ENCODE measurements around the gene FZD8.

Gene FZD8

DNA sequence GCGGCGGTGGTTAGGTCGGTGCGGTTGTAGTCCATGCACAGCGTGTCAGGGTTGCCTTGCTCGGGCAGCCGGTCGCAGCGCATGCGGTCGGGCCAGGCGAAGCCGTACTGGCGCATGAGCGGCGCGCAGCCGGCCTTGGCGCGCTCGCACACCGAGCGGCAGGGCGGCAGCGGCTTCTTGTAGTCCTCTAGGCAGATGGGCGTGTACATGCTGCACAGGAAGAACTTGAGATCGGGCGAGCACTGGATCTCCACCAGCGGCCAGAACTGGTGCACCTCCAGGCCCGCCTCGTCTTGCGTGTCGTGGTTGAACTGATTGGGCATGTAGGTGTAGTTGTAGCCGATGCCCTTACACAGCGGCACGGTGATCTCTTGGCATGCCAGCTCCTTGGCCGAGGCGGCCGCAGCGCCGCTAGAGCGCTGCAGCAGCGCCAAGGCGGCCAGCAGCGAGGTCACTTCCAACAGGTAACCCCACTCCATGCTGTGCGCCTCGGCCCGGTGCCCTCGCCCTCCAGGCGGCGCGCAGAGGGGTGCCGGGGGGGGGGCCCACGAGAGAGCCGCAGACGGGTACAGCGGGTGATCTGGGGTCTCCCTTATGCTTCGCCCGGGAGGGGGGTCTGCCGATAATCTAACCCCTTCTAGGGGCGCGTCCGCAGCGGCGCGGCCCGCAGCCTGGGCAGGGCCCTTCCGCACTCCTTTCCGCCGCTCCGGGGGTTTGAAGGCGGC, 983 bp downstream of the FZD8 start:
- DNase-seq: peak; percentile 69 to 77

DNA sequence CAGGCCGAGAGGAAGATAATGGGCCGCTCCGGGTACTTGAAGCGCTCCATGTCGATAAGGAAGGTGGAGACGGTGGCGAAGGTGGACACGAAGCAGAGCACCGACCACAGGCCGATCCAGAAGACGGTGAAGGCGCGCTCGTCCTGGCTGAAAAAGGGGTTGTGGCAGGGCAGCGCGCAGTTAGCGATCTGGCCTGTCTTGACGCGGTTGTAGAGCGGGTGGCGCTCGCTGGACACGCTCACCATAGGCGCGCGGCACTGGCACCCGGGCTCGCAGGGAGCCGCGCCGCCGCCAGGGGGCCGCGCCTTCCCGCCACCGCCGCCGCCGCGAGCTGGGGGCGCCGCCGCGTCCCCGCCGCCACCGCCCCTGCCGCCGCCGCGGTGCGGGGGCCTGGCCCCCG, 1.6 kb downstream of the FZD8 start:
- peak; percentile 43 to 59 for DNase-seq

DNA sequence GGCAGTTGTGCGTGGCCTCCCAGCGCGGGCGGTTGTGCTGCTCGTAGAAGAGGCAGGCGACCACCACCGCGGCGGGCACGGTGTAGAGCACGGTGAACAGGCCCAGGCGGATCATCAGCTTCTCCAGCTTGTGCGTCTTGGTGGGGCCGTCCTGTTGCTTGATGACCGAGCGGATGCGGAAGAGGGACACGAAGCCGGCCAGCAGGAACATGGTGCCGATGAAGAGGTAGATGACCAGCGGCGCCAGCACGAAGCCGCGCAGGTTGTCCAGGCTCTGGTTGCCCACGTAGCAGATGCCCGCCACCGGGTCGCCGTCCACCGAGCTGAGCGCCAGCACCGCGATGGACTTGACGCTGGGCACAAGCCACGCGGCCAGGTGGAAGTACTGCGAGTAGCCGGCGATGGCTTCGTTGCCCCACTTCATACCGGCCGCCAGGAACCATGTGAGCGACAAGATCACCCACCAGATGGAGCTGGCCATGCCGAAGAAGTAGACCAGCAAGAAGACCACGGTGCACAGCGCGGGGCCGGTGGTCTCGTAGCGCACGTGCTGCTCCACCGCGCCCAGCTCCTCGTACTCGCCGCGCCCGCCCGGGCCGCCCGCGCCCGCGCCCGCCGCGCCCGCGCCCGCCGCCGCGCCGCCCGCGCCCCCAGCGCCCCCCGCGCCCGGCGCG, 2.2 kb downstream of the FZD8 start:
- no peak for DNase-seq

DNA sequence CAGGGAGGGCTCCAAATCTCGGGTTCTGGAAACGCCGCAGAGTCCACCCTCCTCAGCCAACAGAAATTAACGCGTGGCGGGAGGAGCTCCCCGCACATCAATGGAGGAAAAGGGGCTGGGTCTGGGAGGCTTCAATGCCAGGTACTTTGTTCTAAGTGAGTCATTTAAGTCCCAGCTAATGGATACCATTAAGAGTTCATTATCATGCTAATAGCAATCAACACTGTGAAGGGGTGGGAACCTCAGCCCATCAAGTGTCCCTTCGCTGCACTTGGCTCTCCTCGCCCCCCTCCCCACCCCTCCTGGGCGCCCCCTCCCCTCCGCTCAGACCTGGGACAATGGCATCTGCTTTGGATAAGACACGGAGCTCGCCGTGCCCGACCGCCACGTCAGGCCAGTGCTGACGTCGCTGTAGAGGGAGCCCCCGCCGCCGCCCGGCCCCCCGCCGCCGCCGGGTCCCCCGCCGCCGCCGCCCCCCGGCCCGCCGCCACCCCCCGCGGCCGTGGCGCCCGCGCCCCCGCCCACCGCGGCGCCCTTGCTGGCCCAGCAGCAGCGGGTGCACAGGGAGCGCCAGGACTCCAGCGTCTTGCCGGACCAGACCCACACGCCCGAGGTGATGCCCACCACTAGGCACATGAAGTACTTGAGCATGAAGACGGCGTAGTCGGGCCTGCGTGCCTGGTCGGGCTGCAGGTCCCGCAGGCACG, 2.9 kb downstream of the FZD8 start:
- no peak for DNase-seq

DNA sequence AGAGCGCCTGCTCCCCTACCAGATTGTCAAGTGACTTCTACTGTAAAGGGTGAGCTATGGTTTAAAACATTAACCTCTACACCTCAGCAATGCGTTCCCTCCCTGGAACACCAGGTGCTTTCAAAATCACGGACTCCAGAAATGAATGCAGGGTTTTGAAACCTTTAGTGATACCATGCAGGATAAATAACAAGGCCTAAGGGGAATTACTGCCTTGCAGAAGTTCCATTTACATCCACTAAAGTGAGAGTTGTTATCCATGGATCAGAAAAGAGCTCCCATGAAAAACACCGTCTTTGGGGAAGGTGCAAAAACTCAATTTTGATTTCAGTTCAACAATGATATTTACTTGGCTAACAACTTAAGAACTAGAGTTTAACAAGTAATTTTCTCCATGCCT, 4.0 kb downstream of the FZD8 start:
- DNase-seq: no peak

DNA sequence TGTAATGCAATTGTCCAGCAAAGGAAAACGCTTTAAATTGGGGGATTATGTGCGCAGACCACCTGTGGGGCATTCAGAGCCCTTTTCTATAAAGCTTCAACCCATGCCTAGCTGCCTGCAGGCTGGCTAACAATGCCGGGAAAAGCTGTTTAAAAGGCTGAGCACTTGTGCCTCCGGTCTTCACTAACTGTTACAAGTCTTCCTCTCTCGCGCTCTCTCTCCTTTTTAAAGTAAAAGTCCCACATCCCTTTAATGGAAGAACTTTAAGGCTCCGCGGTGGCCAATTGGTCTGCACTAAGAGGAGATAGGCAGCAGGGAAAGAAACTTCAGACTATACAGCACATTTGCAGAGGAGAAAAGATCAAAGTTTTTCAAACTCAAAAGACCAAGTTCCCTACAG, 4.6 kb downstream of the FZD8 start:
- DNase-seq: no peak

DNA sequence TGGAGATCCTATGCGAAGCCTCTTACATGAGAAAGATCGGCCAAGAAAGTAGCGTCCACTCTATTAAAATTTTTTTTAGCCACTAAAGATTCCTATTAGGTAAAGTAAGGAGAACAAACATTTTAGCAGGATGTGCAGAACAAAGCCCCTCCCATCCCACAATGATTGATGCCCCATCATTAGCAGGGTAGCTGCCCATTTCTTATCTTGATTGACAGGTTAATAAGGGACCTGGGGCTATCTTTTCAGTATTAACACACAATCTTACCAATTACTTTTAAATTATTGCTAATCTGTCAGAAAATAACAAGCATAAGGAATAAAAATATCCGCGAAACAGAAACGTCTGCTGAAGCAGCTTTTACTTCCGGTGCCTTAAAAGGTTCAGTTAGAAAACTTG, 5.1 kb downstream of the FZD8 start:
- no peak for DNase-seq

DNA sequence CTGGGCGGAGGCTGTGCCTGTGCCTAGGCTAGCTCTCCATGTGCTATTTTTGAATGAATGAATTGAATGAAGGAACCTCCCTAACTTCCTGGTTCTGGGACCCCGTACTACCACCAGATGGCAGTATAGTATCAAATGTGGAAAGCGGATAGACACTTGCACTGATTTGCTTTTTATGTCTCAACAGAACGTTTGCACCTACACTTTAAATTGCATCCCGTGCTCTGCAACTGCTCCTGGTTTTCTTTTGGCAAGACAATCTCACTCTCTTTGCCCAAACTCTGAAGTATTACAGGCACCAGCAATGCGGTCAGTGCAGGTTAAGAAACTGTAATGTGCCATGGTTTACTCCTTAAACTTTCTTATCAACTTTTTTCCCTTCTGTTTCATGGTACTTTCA, 6.5 kb downstream of the FZD8 start:
- DNase-seq: peak; percentile 78 to 94

DNA sequence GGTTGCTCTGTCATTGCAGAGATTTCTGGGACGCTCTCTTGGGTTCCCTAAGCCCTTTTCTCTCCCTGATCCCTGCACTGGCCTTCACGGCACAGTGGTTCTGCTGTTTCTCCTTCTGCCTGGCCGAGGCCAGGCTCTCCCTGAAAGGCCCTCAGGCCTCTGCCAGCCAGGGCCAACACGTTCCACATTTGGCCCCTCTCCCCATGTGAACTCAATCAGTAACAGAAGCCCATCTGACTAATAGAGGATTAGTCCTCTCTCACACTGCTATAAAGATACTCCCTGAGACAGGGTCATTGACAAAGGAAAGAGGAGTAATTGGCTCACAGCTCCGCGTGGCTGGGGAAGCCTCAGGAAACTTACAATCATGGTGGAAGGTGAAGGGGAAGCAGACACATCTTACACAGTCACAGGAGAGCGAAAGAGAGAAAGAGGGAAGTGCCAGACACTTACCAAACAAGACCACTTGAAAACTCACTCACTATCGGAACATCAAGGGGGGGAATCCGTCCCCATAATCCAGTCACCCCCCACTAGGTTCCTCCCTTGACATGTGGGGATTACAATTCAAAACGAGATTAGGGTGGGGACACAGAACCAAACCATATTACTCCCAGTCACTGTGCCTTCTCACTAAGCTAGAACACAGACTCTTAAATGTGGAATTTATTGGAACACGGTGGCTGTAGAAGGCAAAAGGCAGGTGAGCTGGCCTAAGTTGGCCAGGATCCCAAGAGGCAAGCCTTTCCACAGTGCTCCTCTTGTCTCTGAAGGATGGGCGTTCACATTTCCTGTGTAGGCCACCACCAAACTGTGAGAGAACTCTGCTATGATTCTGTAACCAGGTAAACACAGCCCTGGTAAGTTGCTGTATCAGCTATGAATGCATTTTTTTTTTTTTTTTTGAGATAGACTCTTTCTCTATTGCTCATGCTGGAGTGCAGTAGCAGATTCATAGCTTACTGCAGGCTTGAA, 8.8 kb downstream of the FZD8 start:
- DNase-seq: no peak

DNA sequence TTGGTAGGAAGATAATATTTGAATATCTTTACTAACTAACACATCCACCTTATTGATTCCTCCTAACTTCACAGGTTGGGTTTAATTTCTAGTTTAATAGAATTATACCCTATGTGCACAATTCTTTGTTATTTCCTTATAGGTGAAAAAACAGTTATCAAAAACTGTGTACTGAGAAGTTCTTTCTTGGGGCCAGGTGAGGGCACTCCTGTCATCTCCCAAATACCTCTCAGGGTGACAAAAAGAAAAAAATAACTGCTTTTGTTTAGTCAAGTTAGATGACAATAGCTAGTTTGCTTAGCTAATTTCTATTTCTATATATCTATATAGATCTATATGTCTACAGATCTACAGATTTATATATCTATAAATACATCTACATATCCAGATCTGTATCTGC, 10.1 kb downstream of the FZD8 start:
- DNase-seq: no peak

DNA sequence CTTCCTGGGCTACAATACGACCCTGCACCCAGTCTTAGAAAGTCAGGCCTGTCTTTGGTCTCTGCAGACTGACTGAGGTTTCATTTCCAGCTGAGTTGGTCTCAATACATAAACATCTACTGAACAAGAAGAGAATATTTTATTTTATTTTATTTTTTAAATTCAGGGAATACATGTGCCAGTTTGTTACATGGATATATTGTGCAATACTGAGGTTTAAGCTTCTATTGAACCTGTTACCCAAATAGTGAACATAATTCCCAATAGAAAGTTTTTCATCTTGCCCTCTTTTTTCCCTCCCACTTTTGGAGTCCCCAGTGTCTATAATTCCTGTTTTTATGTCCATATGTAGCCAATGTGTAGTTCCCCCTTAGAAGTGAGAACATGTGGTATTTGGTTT, 10.7 kb downstream of the FZD8 start:
- no peak for DNase-seq

DNA sequence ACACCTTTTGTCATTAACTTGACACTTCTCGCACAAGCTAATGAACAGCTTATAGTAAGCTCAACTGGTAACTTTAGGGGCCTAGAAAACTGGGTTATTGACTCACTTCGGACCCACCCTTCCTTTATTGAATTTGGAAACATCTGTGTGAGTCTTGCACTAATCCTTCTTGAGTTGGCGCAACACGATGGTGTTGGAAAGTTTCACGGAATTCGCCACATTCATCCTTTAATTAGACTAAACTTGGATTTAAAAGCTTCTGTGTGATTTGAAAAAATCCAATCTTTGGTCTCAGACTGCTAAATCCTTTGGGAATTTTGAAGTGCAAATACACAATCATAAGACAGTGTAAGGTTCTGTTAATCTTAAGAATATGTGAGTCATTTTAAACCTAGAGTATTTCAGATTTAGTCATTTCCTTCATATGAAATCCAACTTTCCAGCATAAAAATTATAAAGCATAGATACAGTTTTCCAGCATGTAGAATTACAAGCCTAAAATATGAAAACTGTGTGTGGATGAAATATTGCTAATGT, 15.1 kb downstream of the FZD8 start:
- DNase-seq: no peak

DNA sequence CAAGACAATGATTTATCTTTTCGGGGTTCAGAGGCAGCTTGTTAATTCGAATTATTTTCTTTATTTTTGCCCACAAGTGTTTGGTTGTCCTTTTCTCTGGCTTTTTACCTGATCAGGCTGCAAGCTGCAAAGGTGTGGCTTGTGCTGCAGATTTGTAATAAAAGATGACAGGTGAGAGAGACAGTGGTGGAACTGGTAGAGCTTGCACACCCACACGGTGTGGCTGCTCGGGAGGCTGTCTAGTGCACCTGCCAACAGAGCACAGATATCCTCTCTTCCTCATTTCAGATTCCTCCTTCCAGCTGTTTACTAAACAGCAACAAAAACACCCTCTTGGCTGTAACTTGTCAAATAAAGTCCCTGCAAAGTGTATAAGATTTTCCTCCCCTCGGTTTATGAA, 27.8 kb downstream of the FZD8 start:
- no peak for DNase-seq

DNA sequence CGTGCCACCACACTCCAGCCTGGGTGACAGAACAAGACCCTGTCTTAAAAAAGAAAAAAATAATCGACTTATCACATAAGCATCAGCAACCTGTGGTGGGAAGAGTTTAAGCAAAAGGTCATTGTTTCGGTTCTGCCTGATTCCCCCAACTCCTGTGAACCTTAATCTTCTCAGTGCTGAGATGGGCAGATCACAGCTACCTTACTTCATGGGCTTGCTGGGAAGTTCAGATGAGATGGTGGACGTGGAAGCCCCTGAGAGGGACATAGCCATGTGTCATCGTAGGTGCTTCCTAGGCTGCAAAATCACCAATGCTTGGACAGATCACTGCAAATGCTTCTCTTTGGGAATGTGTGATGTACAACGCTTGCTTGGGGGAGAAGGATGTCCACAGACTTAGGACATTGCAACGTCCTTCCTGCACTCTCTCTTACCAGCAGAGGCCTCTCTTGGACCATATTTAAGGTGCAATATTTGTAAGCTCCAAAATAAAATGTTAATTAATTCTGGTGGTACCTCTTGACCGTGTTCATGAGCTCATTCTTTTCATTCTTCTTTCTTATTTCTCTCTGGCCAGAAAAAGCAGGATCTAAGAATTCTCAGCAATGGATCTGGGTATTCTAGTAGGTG, 28.4 kb downstream of the FZD8 start:
- peak in 1 of 2 experiments; percentile 18 for DNase-seq

DNA sequence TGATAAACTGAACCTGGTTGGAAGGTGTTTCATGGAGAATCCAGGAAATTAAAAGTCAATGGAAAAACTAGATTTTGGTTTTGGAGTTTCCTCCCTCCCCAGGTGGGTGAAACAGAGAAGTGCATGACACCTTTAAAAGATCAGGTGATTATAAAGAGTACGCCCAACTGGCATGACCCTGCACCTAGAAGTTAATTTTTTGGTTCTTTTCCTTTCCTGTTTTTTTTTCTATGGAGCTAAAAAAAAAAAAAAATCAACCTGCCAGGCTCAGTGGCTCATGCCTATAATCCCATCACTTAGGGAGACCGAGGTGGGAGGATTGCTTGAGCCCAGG, 29.0 kb downstream of the FZD8 start:
- DNase-seq: no peak

DNA sequence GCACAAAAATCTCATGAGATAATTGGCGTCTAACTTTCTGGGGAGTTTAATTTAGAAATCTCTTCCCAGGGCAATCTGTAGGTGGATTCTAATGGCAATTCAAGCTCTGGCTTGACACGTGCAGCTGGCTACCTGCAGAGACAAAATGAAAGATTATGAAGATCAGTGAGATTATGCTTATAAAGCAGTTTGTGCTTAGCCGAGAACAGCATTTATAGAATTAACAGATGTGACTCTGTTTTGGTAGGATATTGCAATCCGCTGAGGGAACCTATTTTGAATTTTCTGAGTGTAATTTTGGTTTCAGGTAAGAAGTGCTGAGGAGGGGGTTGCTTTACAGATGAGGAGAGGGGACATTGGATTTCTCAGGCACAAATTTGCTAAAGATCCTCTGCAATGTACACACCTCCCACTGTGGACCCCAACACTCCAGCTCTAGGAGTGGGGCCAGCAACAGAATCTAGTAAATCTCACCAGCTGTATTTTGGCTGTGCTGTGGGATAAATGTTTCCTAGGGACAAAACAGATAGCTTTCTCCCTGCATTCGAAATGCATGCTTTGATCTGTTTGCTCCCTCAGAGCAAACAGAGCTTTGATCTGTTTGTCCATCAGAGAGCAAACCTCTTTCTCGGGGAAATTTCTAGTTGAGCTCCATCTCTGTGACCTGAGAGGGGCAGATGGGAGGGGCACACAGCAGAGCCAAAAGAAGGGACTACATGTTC, 29.6 kb downstream of the FZD8 start:
- DNase-seq: no peak

DNA sequence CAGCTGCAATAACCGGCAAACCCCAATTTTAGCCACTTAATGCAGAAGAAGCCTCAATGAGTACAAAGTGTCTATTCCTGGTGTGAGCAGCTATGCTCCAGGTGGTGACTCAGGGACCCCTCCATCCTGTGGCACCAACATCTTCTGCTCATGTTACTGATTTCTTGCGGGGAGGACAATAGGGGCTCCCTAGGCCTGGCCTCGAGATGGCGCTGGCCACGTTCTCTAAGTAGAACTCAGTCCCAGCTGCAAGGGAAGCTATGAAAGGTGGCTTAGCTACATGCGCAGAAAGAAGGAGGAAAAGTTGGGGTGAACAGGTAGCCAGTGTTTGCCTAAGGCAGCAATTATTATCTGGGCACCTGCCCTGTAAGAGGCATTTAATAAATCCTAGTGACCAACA, 30.3 kb downstream of the FZD8 start:
- no peak for DNase-seq

DNA sequence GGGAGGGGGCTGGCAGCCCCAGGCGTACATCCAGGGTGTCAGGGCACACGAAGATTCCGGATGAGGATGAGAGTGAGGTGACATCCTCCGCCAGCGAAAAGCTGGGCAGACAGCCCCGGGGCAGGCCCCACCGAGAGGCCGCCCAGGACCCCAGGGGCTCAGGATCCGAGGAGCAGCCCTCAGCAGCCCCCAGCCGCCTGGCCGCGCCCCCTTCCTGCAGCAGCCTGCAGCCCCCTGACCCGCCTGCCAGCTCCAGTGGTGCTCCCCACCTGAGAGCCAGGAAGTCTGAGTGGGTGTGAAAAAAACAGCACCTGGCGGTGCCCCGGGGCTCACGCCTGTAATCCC, 33.8 kb downstream of the FZD8 start:
- DNase-seq: no peak

DNA sequence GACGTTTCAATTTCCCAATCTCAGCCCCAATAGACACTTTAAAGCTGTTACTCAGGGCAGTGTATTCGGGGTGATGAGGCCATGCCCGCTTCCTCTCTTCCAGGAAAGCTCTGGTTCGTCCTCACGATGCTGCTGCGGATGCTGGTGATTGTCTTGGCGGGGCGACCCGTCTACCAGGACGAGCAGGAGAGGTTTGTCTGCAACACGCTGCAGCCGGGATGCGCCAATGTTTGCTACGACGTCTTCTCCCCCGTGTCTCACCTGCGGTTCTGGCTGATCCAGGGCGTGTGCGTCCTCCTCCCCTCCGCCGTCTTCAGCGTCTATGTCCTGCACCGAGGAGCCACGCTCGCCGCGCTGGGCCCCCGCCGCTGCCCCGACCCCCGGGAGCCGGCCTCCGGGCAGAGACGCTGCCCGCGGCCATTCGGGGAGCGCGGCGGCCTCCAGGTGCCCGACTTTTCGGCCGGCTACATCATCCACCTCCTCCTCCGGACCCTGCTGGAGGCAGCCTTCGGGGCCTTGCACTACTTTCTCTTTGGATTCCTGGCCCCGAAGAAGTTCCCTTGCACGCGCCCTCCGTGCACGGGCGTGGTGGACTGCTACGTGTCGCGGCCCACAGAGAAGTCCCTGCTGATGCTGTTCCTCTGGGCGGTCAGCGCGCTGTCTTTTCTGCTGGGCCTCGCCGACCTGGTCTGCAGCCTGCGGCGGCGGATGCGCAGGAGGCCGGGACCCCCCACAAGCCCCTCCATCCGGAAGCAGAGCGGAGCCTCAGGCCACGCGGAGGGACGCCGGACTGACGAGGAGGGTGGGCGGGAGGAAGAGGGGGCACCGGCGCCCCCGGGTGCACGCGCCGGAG, 34.4 kb downstream of the FZD8 start:
- no peak for DNase-seq

DNA sequence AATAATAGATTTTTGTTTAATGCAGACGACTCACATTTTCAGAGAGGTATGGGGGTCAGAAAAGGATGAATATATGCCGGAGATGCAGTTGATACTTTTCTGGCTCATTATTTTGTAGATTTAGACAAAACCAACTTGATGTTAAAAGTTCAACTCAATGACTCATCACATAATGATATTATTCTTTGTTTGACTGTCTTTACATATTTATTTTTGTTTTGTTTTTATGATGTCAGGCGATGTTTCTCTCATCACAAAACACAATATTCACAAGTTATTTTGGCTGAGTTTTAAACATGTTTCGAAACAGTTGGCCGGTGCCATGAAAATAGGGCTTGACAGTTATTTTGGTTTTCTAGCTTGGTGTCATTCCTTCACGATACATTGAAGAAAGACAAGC, 35.7 kb downstream of the FZD8 start:
- no peak for DNase-seq

DNA sequence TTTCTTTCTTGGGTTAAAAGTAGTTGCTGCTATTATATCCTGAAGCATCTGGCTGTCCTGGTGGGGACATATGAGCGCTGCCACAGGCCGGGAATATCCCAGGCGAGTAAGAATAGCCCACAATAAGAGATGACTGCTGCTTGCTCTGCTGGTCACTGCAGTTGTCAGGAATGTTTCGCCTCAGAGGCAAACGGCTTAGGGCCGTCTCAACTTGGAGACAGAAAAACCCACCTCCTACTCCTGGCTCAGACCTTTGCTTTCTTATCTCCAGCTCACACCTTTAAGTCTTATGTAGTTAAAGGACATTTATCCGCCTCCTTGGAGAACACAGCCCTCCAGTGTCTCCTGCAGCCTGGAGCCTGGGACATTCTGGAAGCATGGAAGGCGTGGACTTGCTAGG, 36.9 kb downstream of the FZD8 start, which contains the start of gene GJD4:
TSS of gene GJD4 (plus strand) at position 151 of the 400 bp plus-strand sequence. CDS start at position 378, 227 bp downstream.
- DNase-seq: no peak
